Measurements from ENCODE around the gene MC3R.

MC3R gene

GRCh38 chr20:56249956-56250355 is 1.4 kb downstream of the MC3R start:
- DNase-seq (ENCODE audit: low read depth in 2 of 2): no peak

GRCh38 chr20:56257604-56258003 is 9.1 kb downstream of the MC3R start:
- no peak for DNase-seq (ENCODE audit: low read depth in 2 of 2)

GRCh38 chr20:56259948-56260347 is 11.4 kb downstream of the MC3R start:
- no peak for DNase-seq (ENCODE audit: low read depth in 2 of 2)

GRCh38 chr20:56268536-56268935 is 20.0 kb downstream of the MC3R start:
- no peak for DNase-seq (ENCODE audit: low read depth in 2 of 2)

GRCh38 chr20:56271974-56272373 is 23.4 kb downstream of the MC3R start:
- DNase-seq (ENCODE audit: low read depth in 2 of 2): no peak

- no peak for DNase-seq (ENCODE audit: low read depth in 2 of 2)
Measured at GRCh38 chr20:56273491-56273890, 25.0 kb downstream of the MC3R start.

- no peak for DNase-seq (ENCODE audit: low read depth in 2 of 2)
Measured at GRCh38 chr20:56274156-56274555, 25.6 kb downstream of the MC3R start.

- no peak for DNase-seq (ENCODE audit: low read depth in 2 of 2)
Measured at GRCh38 chr20:56278196-56278595, 29.7 kb downstream of the MC3R start.

GRCh38 chr20:56285496-56285895 is 37.0 kb downstream of the MC3R start:
- DNase-seq (ENCODE audit: low read depth in 2 of 2): no peak

GRCh38 chr20:56289652-56290051 is 41.1 kb downstream of the MC3R start:
- DNase-seq (ENCODE audit: low read depth in 2 of 2): no peak

GRCh38 chr20:56299362-56299761 is 50.8 kb downstream of the MC3R start:
- no peak for DNase-seq (ENCODE audit: low read depth in 2 of 2)
